ENCODE measurements around the gene DIPK1B. TPM values are rescaled to one million over a fixed set of nuclear protein-coding genes. Genes with fewer than 3 reads are reported as not detected.

Gene DIPK1B
- total and polyA plus RNA-seq, 11 donors = 14.4 to 46.3 (median 19.8) TPM

- WGBS, 4 donors = 82 to 84% (median 83%) methylated on average over 3 of the region's 3 CpGs
- Histone ChIP-seq H3K9me3 (peaks cover 0 to 9% (median 5%) of the 10 kb centered on the region in 12 donors), H3K27me3 (peaks cover 0 to 7% (median 0%) of the 10 kb centered on the region in 9 donors), H3K36me3 (no peaks in the 10 kb centered on the region), H3K27ac (no peak overlapping the region), H3K4me1 (no peaks in the 10 kb centered on the region), H3K4me3 (no peak overlapping the region)
- no peak for TF ChIP-seq POLR2A (IDR thresholded peaks at IDR 0.05)
- TF ChIP-seq, protein P1, sequence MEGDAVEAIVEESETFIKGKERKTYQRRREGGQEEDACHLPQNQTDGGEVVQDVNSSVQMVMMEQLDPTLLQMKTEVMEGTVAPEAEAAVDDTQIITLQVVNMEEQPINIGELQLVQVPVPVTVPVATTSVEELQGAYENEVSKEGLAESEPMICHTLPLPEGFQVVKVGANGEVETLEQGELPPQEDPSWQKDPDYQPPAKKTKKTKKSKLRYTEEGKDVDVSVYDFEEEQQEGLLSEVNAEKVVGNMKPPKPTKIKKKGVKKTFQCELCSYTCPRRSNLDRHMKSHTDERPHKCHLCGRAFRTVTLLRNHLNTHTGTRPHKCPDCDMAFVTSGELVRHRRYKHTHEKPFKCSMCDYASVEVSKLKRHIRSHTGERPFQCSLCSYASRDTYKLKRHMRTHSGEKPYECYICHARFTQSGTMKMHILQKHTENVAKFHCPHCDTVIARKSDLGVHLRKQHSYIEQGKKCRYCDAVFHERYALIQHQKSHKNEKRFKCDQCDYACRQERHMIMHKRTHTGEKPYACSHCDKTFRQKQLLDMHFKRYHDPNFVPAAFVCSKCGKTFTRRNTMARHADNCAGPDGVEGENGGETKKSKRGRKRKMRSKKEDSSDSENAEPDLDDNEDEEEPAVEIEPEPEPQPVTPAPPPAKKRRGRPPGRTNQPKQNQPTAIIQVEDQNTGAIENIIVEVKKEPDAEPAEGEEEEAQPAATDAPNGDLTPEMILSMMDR (IDR thresholded peaks at IDR 0.05) = no peak
- DNase-seq = no peak
- intact Hi-C loops (cut with DNase I) = no loop called here
- ATAC-seq = no peak
These were observed 59.6 kb downstream of the DIPK1B start for GRCh38 chr9:136771907-136772415.

DNA sequence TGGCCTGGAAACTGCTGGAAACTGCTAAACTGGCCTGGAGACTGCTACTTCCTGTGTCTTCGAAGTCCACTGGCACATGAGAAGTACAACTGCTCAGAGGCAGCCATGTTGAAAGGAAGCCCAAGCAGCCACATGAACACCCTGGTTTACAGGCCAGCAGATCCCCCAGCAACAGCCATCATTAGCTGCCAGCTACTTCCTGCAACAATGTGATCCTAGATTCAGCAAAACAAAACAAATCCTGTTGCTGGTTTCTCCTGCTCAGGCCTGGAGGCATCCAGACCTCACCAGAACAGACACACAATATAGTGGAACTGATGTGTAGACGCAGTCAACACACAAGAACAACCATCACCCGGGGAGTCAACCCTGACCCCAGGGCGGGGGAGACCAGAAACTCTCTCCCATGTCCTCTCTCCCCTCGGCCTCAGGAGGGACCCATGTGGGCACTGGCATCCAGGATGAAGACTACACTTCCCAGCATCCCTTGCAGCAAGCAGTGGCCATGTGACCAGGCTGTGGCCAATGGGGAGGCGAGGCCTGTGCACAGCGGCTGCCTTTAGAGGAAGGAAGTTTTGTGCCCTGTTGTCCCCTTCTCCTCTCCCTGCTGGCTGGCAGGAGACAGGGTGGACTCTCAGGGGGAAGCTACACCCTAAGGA is 61.1 kb downstream of the DIPK1B start:
- no peaks in the 10 kb centered on the region for H3K36me3 ChIP-seq
- TF ChIP-seq, protein P1 (IDR thresholded peaks at IDR 0.05) = no peak
- TF ChIP-seq POLR2A (IDR thresholded peaks at IDR 0.05) = no peak
- WGBS, 4 donors = 78 to 87% (median 85%) methylated on average over 7 of the region's 7 CpGs
- peak in 3 of 4 donors; percentile 42 to 69 (median 49) for ATAC-seq
- intact Hi-C loops (cut with DNase I) = no loop called here
- H3K27me3 ChIP-seq = no peaks in the 10 kb centered on the region
- H3K9me3 ChIP-seq = peaks cover 0 to 9% (median 5%) of the 10 kb centered on the region in 12 donors
- H3K27ac ChIP-seq = no peak overlapping the region
- DNase-seq = no peak
- no peaks in the 10 kb centered on the region for H3K4me1 ChIP-seq
- no peak overlapping the region for H3K4me3 ChIP-seq

MicroRNAs within 50 kb of the gene (microRNA counts, 767-probe panel; counts per million panel counts)
- microRNA hsa-miR-126-3p = 5,872 to 6,362 counts per million in 2 donors

Small RNAs within 50 kb of the gene (microRNA-seq; reads per million reads assigned to microRNA genes)
- gene MIR126 = 87,640 to 233,863 (median 212,136) reads per million in 4 donors
- gene MIR6722 = 0 to 0.60 (median 0) reads per million in 4 donors

Other genes with a start within 250 kb of the DIPK1B start
- gene SEC16A, start 229.5 kb upstream of the DIPK1B start, total RNA-seq = 10 to 100 TPM; 21.1 to 53.3 (median 30.2) TPM
- gene SEC16A, start 229.5 kb upstream of the DIPK1B start, polyA plus RNA-seq = 10 to 100 TPM; 20.9 to 29.9 TPM
- 10 to 100 TPM; 12.1 to 47.3 (median 22.1) TPM for gene NOTCH1, start 166.5 kb upstream of the DIPK1B start, total RNA-seq
- 10 to 100 TPM in 1 of 2 donors, 1 to 10 TPM in 1; 8.0 to 12.1 TPM for gene NOTCH1, start 166.5 kb upstream of the DIPK1B start, polyA plus RNA-seq
- gene EGFL7, start 49.7 kb upstream of the DIPK1B start, total RNA-seq = 100 to 1,000 TPM in 2 of 9 donors, 10 to 100 TPM in 7; 56.4 to 142 (median 94.0) TPM
- 100 to 1,000 TPM; 103 to 137 TPM for gene EGFL7, start 49.7 kb upstream of the DIPK1B start, polyA plus RNA-seq
- 10 to 100 TPM; 52.4 to 90.7 (median 62.5) TPM for gene AGPAT2, start 25.1 kb upstream of the DIPK1B start, total RNA-seq
- gene AGPAT2, start 25.1 kb upstream of the DIPK1B start, polyA plus RNA-seq = 100 to 1,000 TPM in 1 of 2 donors, 10 to 100 TPM in 1; 88.8 to 122 TPM
- gene LCN10, start 30.4 kb downstream of the DIPK1B start, total RNA-seq = 10 to 100 TPM in 5 of 9 donors, 1 to 10 TPM in 2, under 1 TPM in 2; 0.50 to 21.5 (median 10.1) TPM
- 10 to 100 TPM; 15.7 to 40.7 TPM for gene LCN10, start 30.4 kb downstream of the DIPK1B start, polyA plus RNA-seq
- gene LCN6, start 36.0 kb downstream of the DIPK1B start, total RNA-seq = 10 to 100 TPM in 5 of 9 donors, 1 to 10 TPM in 3, under 1 TPM in 1; 0.81 to 58.7 (median 15.8) TPM
- 100 to 1,000 TPM in 1 of 2 donors, 10 to 100 TPM in 1; 46.1 to 101 TPM for gene LCN6, start 36.0 kb downstream of the DIPK1B start, polyA plus RNA-seq
- not detected for gene LCN8, start 45.7 kb downstream of the DIPK1B start, total RNA-seq
- gene LCN8, start 45.7 kb downstream of the DIPK1B start, polyA plus RNA-seq = not detected
- gene LCN15, start 51.9 kb downstream of the DIPK1B start, total RNA-seq = 1 to 10 TPM in 3 of 9 donors, under 1 TPM in 2, not detected in 4; 0.64 to 2.8 (median 1.2) TPM
- gene LCN15, start 51.9 kb downstream of the DIPK1B start, polyA plus RNA-seq = 1 to 10 TPM in 1 of 2 donors, under 1 TPM in 1; 0.65 to 2.4 TPM
- gene TMEM141, start 78.8 kb downstream of the DIPK1B start, total RNA-seq = 100 to 1,000 TPM in 1 of 9 donors, 10 to 100 TPM in 8; 45.6 to 122 (median 63.3) TPM
- gene TMEM141, start 78.8 kb downstream of the DIPK1B start, polyA plus RNA-seq = 100 to 1,000 TPM in 1 of 2 donors, 10 to 100 TPM in 1; 86.1 to 116 TPM
- gene CCDC183, start 83.8 kb downstream of the DIPK1B start, total RNA-seq = 1 to 10 TPM in 7 of 9 donors, under 1 TPM in 2; 0.64 to 3.8 (median 1.4) TPM
- 1 to 10 TPM in 1 of 2 donors, under 1 TPM in 1; 0.32 to 4.7 TPM for gene CCDC183, start 83.8 kb downstream of the DIPK1B start, polyA plus RNA-seq
- gene RABL6, start 95.4 kb downstream of the DIPK1B start, total RNA-seq = 10 to 100 TPM; 59.4 to 82.2 (median 71.6) TPM
- gene RABL6, start 95.4 kb downstream of the DIPK1B start, polyA plus RNA-seq = 10 to 100 TPM; 63.5 to 90.8 TPM
- gene AJM1, start 129.9 kb downstream of the DIPK1B start, total RNA-seq = 1 to 10 TPM; 2.6 to 7.0 (median 6.2) TPM
- gene AJM1, start 129.9 kb downstream of the DIPK1B start, polyA plus RNA-seq = 1 to 10 TPM; 2.8 to 5.5 TPM
- 100 to 1,000 TPM; 230 to 386 (median 266) TPM for gene PHPT1, start 136.8 kb downstream of the DIPK1B start, total RNA-seq
- gene PHPT1, start 136.8 kb downstream of the DIPK1B start, polyA plus RNA-seq = 100 to 1,000 TPM; 225 to 717 TPM
- 1 to 10 TPM; 2.9 to 8.3 (median 6.1) TPM for gene MAMDC4, start 139.8 kb downstream of the DIPK1B start, total RNA-seq
- gene MAMDC4, start 139.8 kb downstream of the DIPK1B start, polyA plus RNA-seq = 10 to 100 TPM in 1 of 2 donors, 1 to 10 TPM in 1; 4.5 to 14.9 TPM
- gene EDF1, start 153.7 kb downstream of the DIPK1B start, total RNA-seq = 100 to 1,000 TPM; 289 to 467 (median 341) TPM
- 100 to 1,000 TPM; 454 to 605 TPM for gene EDF1, start 153.7 kb downstream of the DIPK1B start, polyA plus RNA-seq
- gene TRAF2, start 173.9 kb downstream of the DIPK1B start, total RNA-seq = 10 to 100 TPM in 3 of 9 donors, 1 to 10 TPM in 6; 6.3 to 14.7 (median 9.1) TPM
- 10 to 100 TPM; 10.6 to 28.3 TPM for gene TRAF2, start 173.9 kb downstream of the DIPK1B start, polyA plus RNA-seq
- gene FBXW5, start 232.2 kb downstream of the DIPK1B start, total RNA-seq = 100 to 1,000 TPM; 110 to 388 (median 147) TPM
- 100 to 1,000 TPM; 189 to 206 TPM for gene FBXW5, start 232.2 kb downstream of the DIPK1B start, polyA plus RNA-seq
- gene C8G, start 232.7 kb downstream of the DIPK1B start, total RNA-seq = 1 to 10 TPM in 7 of 9 donors, not detected in 2; 1.2 to 3.7 (median 1.5) TPM
- 1 to 10 TPM; 1.0 to 3.1 TPM for gene C8G, start 232.7 kb downstream of the DIPK1B start, polyA plus RNA-seq
- gene LCN12, start 239.7 kb downstream of the DIPK1B start, total RNA-seq = 10 to 100 TPM in 2 of 9 donors, 1 to 10 TPM in 7; 1.9 to 23.7 (median 6.4) TPM
- gene LCN12, start 239.7 kb downstream of the DIPK1B start, polyA plus RNA-seq = 1 to 10 TPM in 1 of 2 donors, under 1 TPM in 1; 0.46 to 3.9 TPM